Measurements from ENCODE around the gene LAS1L. TPM values are rescaled to one million over a fixed set of nuclear protein-coding genes. Genes with fewer than 3 reads are reported as not detected.

The LAS1L gene
- total RNA-seq, 1 experiment from 2014 or later = 48.3 TPM

DNA sequence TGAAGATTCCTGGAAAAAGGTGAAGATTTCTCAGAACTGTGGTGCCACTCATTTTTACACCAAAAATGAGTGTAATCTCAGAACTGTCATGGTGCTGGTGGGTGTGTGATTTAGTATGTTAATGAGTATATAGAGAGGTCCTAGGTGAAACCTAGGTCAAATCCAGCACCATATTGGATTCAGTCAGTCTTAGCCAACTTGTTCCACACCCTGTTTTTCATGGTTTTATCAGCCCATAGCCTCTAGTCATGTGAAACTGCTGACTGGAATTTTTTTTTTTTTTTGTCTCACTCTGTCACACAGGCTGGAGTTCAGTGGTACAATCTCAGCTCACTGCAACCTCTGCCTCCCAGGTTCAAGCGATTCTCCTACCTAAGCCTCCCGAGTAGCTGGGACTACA is 58.0 kb downstream of the LAS1L start:
- TF ChIP-seq, protein P1, sequence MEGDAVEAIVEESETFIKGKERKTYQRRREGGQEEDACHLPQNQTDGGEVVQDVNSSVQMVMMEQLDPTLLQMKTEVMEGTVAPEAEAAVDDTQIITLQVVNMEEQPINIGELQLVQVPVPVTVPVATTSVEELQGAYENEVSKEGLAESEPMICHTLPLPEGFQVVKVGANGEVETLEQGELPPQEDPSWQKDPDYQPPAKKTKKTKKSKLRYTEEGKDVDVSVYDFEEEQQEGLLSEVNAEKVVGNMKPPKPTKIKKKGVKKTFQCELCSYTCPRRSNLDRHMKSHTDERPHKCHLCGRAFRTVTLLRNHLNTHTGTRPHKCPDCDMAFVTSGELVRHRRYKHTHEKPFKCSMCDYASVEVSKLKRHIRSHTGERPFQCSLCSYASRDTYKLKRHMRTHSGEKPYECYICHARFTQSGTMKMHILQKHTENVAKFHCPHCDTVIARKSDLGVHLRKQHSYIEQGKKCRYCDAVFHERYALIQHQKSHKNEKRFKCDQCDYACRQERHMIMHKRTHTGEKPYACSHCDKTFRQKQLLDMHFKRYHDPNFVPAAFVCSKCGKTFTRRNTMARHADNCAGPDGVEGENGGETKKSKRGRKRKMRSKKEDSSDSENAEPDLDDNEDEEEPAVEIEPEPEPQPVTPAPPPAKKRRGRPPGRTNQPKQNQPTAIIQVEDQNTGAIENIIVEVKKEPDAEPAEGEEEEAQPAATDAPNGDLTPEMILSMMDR (conservative IDR thresholded peaks at IDR 0.05) = no peak
- TF ChIP-seq EZH2 (IDR thresholded peaks at IDR 0.05; ENCODE audit: low read depth) = no peak
- Histone ChIP-seq H3K4me1 (replicated peaks; ENCODE audit: insufficient read depth) (no peaks in the 10 kb centered on the region), H3K4me3 (no peak overlapping the region), H3K9me3 (ENCODE audit: insufficient read depth, low read depth) (no peaks in the 10 kb centered on the region), H3F3A (ENCODE audit: insufficient read depth, low read depth) (no peaks in the 10 kb centered on the region), H3K27ac (no peak overlapping the region), H3K4me2 (no peak overlapping the region), H4K20me1 (ENCODE audit: insufficient read depth) (no peaks in the 10 kb centered on the region), H3K79me2 (ENCODE audit: low read depth) (no peaks in the 10 kb centered on the region), H3K36me3 (ENCODE audit: low read depth) (no peaks in the 10 kb centered on the region), H3K9me2 (ENCODE audit: insufficient read depth) (no peaks in the 10 kb centered on the region), H3K27me3 (ENCODE audit: insufficient read depth, low read depth) (no peaks in the 10 kb centered on the region), H2AFZ (no peak overlapping the region)
- DNase-seq = no peak
- intact Hi-C loops (cut with micrococcal nuclease; ENCODE audit: unreplicated experiment) = no loop called here
- ChIA-PET CTCF (no interaction called here), POLR2A (ENCODE audit: unreplicated experiment) (no interaction called here)
- no TSS peak for BruUV-seq (replicated peaks)

DNA sequence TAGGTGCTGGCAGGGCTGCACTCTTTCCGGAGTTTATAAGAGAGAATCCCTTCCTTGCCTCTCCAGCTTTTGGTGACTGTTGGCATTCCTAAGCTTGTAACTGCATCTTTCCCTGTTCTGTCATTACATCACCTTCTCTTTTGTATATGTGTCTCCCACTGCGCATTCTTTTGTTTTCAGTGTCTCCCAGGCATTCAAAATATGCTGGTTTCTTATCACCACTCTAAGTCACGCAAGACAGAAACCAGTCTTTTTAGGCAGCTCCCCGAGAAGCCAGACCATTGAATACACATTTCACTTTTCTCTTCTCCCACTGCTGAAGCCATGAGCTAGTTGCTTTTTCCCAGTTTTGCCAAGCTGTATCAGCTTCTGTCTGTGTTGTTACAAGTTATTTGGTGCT is 71.0 kb downstream of the LAS1L start:
- Histone ChIP-seq H3K4me3 (no peak overlapping the region), H3K4me1 (replicated peaks; ENCODE audit: insufficient read depth) (no peaks in the 10 kb centered on the region), H3K36me3 (ENCODE audit: low read depth) (no peaks in the 10 kb centered on the region), H3K4me2 (no peak overlapping the region), H3K27ac (no peak overlapping the region), H3K27me3 (ENCODE audit: insufficient read depth, low read depth) (no peaks in the 10 kb centered on the region), H4K20me1 (ENCODE audit: insufficient read depth) (no peaks in the 10 kb centered on the region), H3F3A (ENCODE audit: insufficient read depth, low read depth) (no peaks in the 10 kb centered on the region), H3K9me2 (ENCODE audit: insufficient read depth) (no peaks in the 10 kb centered on the region), H3K9me3 (ENCODE audit: insufficient read depth, low read depth) (no peaks in the 10 kb centered on the region), H2AFZ (no peak overlapping the region), H3K79me2 (ENCODE audit: low read depth) (no peaks in the 10 kb centered on the region)
- no TSS peak for BruUV-seq (replicated peaks)
- intact Hi-C loops (cut with micrococcal nuclease; ENCODE audit: unreplicated experiment) = no loop called here
- no peak for DNase-seq
- ChIA-PET POLR2A (ENCODE audit: unreplicated experiment) (no interaction called here), CTCF (no interaction called here)
- TF ChIP-seq, protein P1 (conservative IDR thresholded peaks at IDR 0.05) = no peak
- no peak for TF ChIP-seq EZH2 (IDR thresholded peaks at IDR 0.05; ENCODE audit: low read depth)

Other genes with a start within 250 kb of the LAS1L start
- 177 and 235 TPM in 2 replicates for gene MSN, start 132.9 kb upstream of the LAS1L start, total RNA-seq (2021)

All from PC-9 (cell line).